Activated T-cell treated with anti-CD3 and anti-CD28 coated beads, Interleukin-2, amount 50 U/mL, for 72 hours (primary cell): ENCODE data around the gene KCNG2. TPM values are rescaled to one million over a fixed set of nuclear protein-coding genes. Genes with fewer than 3 reads are reported as not detected.

Experiments
- ATAC-seq, 2 donors: fragments of 150-1000 bp; cut with Tn5 transposase; replicated peaks in 1 of 2; 2 replicates each; pipeline ENCODE4 v1.10.0; 2021; ENCODE audit warnings: moderate library complexity in 2 of 2, mild to moderate bottlenecking in 1 of 2
- DNase-seq, 2 donors: peaks; one replicate each; pipeline ENCODE4 v3.0.0; 2021 to 2022; ENCODE audit warnings: mixed read lengths in 1 of 2
- H3K27ac Mint-ChIP-seq: one replicate; pipeline ENCODE4 v1.8.0; 2022; ENCODE audit warnings: mild to moderate bottlenecking, moderate library complexity, mixed read lengths
- H3K27me3 Mint-ChIP-seq: one replicate; pipeline ENCODE4 v1.8.0; 2022; ENCODE audit warnings: low read depth, mixed read lengths
- H3K36me3 Mint-ChIP-seq, 2 donors: one replicate each; pipeline ENCODE4 v1.8.0; 2022; ENCODE audit warnings: mixed read lengths in 2 of 2, mild to moderate bottlenecking in 1 of 2; ENCODE audit not compliant: insufficient read depth in 2 of 2
- H3K4me1 Mint-ChIP-seq: one replicate; pipeline ENCODE4 v1.8.0; 2022; ENCODE audit warnings: low read depth, mixed read lengths
- H3K4me3 Mint-ChIP-seq, 2 donors: one replicate each; pipeline ENCODE4 v1.8.0; 2022; ENCODE audit warnings: mild to moderate bottlenecking in 2 of 2, mixed read lengths in 2 of 2, moderate library complexity in 2 of 2
- H3K9me3 Mint-ChIP-seq, 2 donors: one replicate each; pipeline ENCODE4 v1.8.0; 2022; ENCODE audit warnings: mixed read lengths in 2 of 2
- total RNA-seq, 2 donors: library from RNA; stranded (reverse); gene quantifications; one replicate each; pipeline ENCODE4 v1.2.3, GENCODE V29; 2022

Gene KCNG2
- total RNA-seq, 2 donors from 2014 or later, result not detected

DNA sequence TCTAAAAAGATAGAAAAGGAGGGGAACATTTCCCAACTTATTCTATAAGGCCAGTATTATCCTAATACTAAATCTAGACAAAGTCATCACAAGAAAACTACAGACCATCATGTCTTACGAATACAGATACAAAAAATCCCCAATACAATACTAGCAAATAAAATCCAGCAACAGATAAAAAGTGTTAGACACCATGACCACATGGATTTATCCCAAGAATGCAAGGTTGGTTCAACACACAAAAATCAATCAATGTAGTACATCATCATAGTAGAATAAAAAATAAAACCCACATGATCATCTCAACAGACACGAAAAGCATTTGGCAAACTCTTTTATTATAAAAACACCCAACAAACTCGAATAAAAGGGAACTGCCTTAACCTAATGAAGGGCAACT lies 135.2 kb downstream of the KCNG2 start:
- Mint-ChIP-seq H3K36me3 (peaks cover 57 to 76% of the 10 kb centered on the region in 2 donors), H3K9me3 (peaks cover 25 to 33% of the 10 kb centered on the region in 2 donors), H3K4me1 (peaks cover 5% of the 10 kb centered on the region), H3K27ac (no peak overlapping the region), H3K4me3 (no peak overlapping the region), H3K27me3 (no peaks in the 10 kb centered on the region)
- ATAC-seq (no peak), DNase-seq (no peak)

DNA sequence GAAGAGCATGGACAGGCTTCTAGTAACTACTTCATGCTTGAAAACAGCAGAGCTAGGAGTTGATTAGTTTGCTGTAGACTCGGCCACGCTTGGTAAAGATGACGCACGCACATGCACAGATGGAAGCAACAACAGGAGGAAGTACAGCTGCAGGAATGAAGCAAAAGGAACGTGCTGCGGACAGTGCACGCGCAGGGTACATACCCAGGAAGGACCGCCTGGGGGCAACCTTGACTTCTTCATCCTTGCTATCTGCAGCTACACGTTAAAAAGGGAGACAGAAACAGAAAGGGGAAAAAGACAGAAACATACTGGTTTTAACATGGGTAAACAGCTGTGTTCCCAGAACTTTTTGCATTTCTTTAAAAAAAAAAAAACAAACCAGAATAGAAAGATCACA lies 136.0 kb downstream of the KCNG2 start:
- Mint-ChIP-seq H3K4me1 (peaks cover 3% of the 10 kb centered on the region), H3K36me3 (peaks cover 55 to 78% of the 10 kb centered on the region in 2 donors), H3K27me3 (no peaks in the 10 kb centered on the region), H3K4me3 (no peak overlapping the region), H3K27ac (no peak overlapping the region), H3K9me3 (peaks cover 25 to 33% of the 10 kb centered on the region in 2 donors)
- ATAC-seq (no peak), DNase-seq (no peak)

DNA sequence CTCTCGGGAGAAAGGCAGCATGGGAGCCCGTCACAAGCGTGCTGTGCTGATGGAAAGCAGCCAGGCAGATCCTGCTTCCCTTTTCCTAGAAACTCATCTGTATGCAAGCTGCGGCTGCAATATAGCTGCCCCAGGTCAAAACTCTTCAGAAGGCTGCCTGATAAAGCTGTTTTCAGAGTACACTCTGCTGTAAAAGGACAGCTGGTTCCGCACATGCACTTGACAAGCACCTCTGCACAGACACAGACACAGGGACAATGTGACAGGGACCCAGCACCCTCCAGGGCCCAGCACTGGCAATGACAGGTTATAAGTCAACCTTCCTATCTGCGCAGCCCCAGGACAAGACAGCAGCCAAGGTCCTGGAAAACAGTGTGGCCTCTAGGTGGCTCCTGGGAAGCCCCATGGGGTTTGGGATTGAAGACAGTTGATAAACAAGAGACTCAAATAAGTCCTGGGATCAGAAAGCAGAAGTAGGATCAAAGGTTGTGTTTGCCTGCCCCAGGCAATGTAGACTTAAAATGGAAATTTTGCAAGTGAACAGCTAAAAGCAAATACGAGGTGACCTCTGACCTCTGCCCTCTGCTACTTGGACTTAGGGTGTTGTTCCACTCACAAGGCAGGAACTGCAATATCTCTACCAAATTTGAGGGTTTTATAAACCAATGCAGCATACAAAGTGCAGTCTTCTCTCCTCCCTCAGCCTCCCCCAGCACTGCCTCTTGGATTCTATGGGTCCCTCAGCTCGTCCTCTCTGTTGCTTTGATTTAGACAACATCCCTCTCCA lies 136.8 kb downstream of the KCNG2 start:
- Mint-ChIP-seq H3K9me3 (peaks cover 21 to 29% of the 10 kb centered on the region in 2 donors), H3K36me3 (peaks cover 49 to 78% of the 10 kb centered on the region in 2 donors), H3K4me3 (no peak overlapping the region), H3K27me3 (no peaks in the 10 kb centered on the region), H3K27ac (no peak overlapping the region), H3K4me1 (no peaks in the 10 kb centered on the region)
- ATAC-seq, result no peak
- DNase-seq, result no peak

DNA sequence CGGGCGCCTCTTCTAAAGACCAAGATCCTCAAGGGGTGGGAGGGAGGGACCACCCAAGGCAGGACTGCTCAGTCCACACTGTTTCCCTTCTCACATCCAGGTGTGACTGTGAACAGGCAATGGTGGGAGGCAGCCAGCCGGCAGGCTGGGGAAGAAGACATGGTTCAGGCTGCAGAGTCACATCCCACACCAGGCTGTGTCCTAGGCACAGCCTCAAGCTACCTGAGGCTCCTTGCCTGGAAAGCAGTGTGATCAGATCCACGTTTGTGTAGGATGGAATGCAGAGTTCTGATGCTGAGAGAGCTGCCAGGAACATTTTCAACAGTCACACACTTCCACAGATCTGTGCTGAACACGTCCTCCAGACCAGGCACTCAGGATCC lies 137.4 kb downstream of the KCNG2 start:
- no peak overlapping the region for H3K4me3 Mint-ChIP-seq
- no peaks in the 10 kb centered on the region for H3K27me3 Mint-ChIP-seq
- H3K4me1 Mint-ChIP-seq, result no peaks in the 10 kb centered on the region
- peaks cover 17 to 24% of the 10 kb centered on the region in 2 donors for H3K9me3 Mint-ChIP-seq
- no peak overlapping the region for H3K27ac Mint-ChIP-seq
- peaks cover 47 to 75% of the 10 kb centered on the region in 2 donors for H3K36me3 Mint-ChIP-seq
- DNase-seq, result no peak
- no peak for ATAC-seq

DNA sequence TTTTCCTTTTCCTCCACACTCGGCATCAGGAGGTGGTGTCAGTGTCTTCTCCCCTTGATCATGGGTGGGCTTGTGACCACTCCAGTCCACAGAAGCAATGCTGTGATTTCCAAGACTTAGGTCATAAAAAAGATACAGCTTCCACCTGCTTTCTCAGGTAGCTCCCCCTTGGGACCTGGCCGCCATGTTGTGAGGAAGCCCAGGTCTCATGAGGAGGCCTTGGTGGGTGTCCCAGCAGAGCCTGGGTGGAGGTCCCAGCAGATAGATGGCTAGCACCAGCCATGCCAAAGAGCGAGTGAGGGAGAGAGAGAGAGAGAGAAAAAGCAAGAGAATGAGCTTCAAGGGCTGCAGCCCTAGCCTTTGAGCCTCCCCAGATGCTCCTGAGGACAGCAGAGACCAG lies 137.8 kb downstream of the KCNG2 start:
- no peak for DNase-seq
- no peak overlapping the region for H3K4me3 Mint-ChIP-seq
- peaks cover 16 to 23% of the 10 kb centered on the region in 2 donors for H3K9me3 Mint-ChIP-seq
- H3K36me3 Mint-ChIP-seq, result peaks cover 46 to 72% of the 10 kb centered on the region in 2 donors
- H3K27me3 Mint-ChIP-seq, result no peaks in the 10 kb centered on the region
- no peak for ATAC-seq
- H3K4me1 Mint-ChIP-seq, result no peaks in the 10 kb centered on the region
- H3K27ac Mint-ChIP-seq, result no peak overlapping the region

DNA sequence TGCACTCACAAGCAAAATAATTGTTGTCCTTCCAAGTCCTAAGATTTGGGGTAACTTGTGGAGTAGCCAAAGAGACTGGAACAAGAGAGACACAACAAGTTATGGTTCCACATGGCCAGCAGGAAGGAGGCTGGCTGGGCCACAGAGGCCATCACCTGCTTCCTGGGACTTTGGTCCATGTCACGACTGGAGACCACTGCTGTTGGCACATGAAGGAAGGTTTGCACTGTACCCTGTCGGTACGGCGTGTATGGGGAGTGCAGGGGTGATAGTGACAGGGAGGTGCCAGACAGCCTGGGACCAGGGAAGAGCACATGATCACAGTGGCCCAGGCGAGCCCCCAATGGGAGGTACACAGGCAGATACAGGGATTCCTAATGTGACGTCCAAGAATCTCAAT lies 138.2 kb downstream of the KCNG2 start:
- H3K27ac Mint-ChIP-seq, result no peak overlapping the region
- peaks cover 16 to 23% of the 10 kb centered on the region in 2 donors for H3K9me3 Mint-ChIP-seq
- DNase-seq (no peak), ATAC-seq (no peak)
- H3K27me3 Mint-ChIP-seq, result no peaks in the 10 kb centered on the region
- H3K4me3 Mint-ChIP-seq, result no peak overlapping the region
- H3K4me1 Mint-ChIP-seq, result no peaks in the 10 kb centered on the region
- H3K36me3 Mint-ChIP-seq, result peaks cover 46 to 72% of the 10 kb centered on the region in 2 donors

DNA sequence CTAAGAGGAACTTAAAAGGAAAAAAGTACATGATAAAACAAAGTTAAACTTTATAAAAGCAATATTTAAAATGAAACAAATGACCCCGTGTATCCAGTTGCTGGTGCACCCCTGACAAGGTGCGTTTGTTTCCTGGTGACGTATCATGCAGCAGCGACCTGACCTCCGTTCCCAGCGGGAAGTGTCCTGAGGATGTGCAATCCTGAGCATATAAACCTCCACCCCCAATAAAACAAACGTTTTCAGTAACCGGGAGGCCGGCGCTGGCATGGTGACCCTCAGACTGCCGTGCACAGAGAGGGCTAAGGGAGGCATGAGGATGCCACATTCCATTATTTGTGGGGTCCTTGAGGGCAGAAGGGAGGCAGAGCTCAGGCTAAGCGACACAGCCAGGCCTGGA lies 138.9 kb downstream of the KCNG2 start:
- H3K27ac Mint-ChIP-seq, result no peak overlapping the region
- peaks cover 43 to 66% of the 10 kb centered on the region in 2 donors for H3K36me3 Mint-ChIP-seq
- H3K27me3 Mint-ChIP-seq, result no peaks in the 10 kb centered on the region
- no peak overlapping the region for H3K4me3 Mint-ChIP-seq
- H3K9me3 Mint-ChIP-seq, result peaks cover 12 to 23% of the 10 kb centered on the region in 2 donors
- ATAC-seq (no peak), DNase-seq (no peak)
- no peaks in the 10 kb centered on the region for H3K4me1 Mint-ChIP-seq

DNA sequence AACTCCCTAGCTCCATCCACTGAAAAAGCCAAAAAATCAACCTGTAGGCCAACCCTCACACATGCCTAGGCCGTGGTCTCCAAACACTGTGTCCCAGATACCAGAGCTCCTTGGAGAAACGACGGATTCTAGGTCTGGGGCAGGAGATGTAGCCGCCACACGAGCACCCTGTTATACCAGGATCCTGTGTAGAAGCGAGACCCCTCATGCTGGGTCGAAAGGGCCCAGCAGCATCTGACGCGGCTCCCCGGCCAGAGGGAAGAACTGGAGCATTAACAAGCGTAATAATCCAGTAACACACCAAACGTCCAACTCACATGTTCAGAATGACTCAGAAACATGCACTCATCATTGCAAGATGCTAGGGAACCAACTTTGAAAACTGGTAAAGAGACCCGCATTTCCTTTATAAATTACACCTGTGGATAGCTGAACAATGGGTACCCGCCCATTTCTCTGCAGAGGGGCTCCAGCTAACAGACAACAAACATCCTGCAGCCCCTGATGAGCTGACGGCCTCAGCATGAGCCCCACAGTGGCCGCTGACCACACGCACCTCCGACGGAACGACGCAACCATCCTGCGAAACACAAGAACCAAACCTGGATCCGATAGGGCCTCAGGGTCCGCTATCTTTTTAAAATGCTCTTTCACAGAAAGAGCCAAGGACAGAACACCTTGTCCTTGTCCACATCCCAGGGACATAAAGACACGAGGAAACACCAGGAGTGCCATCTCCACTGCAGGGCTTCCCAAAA lies 139.5 kb downstream of the KCNG2 start:
- Mint-ChIP-seq H3K36me3 (peaks cover 40 to 67% of the 10 kb centered on the region in 2 donors), H3K9me3 (peaks cover 12 to 19% of the 10 kb centered on the region in 2 donors), H3K27ac (no peak overlapping the region), H3K4me1 (no peaks in the 10 kb centered on the region), H3K27me3 (no peaks in the 10 kb centered on the region), H3K4me3 (no peak overlapping the region)
- ATAC-seq (no peak), DNase-seq (no peak)

DNA sequence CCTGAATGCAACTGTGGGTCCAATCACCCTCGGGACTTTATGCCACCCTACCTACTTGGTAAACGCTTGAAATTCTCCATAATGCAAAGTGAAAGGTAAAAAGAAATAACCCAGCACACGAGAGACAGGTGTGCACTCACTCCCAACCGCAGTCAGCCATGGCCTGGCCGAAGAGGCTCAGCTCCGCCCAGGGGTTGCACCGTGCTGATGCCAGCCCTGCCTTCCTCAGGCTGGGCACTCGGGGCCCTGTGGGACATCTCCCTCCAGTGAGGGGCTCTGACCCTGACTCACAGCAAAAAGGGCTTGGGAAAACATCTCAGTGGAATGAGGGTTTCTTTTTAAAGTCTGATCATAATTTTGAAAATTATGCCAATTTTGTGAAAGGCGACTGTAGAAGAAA lies 140.5 kb downstream of the KCNG2 start:
- Mint-ChIP-seq H3K36me3 (peaks cover 32 to 61% of the 10 kb centered on the region in 2 donors), H3K27me3 (no peaks in the 10 kb centered on the region), H3K27ac (no peak overlapping the region), H3K9me3 (peaks cover 8 to 12% of the 10 kb centered on the region in 2 donors), H3K4me1 (no peaks in the 10 kb centered on the region), H3K4me3 (no peak overlapping the region)
- ATAC-seq, result no peak
- no peak for DNase-seq

DNA sequence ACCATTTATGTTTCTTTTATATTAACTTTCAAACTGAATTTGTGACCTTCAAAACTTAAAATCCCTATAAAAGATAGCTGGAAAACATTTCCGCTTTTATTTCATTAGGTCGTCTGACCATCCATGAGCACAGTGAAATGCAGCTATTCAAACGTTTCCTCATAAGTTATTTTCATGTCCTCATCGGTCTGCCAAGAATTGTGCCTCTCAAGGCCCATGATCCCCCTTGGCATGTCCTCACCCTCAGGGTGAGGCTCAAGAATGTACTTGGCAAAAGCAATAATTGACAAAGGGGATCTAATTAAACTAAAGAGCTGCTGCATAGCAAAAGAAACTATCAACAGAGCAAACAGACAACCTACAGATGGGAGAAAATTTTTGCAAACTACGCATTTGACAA lies 141.4 kb downstream of the KCNG2 start:
- peaks cover 4 to 9% of the 10 kb centered on the region in 2 donors for H3K9me3 Mint-ChIP-seq
- peaks cover 29 to 52% of the 10 kb centered on the region in 2 donors for H3K36me3 Mint-ChIP-seq
- peaks cover 2% of the 10 kb centered on the region for H3K4me1 Mint-ChIP-seq
- no peak overlapping the region for H3K4me3 Mint-ChIP-seq
- H3K27me3 Mint-ChIP-seq, result no peaks in the 10 kb centered on the region
- DNase-seq (no peak), ATAC-seq (no peak)
- no peak overlapping the region for H3K27ac Mint-ChIP-seq

DNA sequence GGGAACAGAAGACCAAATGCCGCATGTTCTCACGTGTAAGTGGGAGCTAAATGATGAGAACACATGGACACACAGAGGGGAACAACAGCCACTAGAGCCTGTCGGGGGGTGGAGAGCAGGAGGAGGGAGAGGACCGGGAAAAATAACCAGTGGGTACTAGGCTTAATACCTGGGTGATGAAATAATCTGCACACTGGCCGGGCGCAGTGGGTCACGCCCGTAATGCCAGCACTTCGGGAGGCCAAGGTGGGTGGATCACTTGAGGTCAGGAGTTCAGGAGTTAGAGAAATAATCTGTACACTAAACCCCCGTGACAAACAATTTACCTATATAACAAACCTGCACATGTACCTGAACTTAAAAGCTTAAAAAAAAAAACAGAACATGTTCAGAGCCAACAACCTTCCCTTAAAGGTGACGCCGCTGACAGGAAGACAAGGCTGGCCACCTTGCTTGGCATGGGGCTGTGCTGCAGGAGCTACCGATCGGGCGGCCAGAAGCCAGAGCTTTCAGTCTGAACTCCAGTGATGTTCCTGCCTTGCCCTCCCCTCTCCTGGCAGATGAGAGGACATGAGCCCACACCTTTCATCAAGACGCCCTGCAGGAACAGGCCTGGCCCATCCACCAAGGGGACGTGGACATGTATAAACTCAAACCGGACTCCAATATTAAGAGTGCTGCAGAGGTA lies 142.5 kb downstream of the KCNG2 start:
- DNase-seq, result no peak
- H3K9me3 Mint-ChIP-seq, result peaks cover 3 to 6% of the 10 kb centered on the region in 2 donors
- H3K27ac Mint-ChIP-seq, result no peak overlapping the region
- H3K27me3 Mint-ChIP-seq, result no peaks in the 10 kb centered on the region
- H3K4me1 Mint-ChIP-seq, result peaks cover 14% of the 10 kb centered on the region
- no peak overlapping the region for H3K4me3 Mint-ChIP-seq
- H3K36me3 Mint-ChIP-seq, result peaks cover 20 to 46% of the 10 kb centered on the region in 2 donors
- no peak for ATAC-seq

DNA sequence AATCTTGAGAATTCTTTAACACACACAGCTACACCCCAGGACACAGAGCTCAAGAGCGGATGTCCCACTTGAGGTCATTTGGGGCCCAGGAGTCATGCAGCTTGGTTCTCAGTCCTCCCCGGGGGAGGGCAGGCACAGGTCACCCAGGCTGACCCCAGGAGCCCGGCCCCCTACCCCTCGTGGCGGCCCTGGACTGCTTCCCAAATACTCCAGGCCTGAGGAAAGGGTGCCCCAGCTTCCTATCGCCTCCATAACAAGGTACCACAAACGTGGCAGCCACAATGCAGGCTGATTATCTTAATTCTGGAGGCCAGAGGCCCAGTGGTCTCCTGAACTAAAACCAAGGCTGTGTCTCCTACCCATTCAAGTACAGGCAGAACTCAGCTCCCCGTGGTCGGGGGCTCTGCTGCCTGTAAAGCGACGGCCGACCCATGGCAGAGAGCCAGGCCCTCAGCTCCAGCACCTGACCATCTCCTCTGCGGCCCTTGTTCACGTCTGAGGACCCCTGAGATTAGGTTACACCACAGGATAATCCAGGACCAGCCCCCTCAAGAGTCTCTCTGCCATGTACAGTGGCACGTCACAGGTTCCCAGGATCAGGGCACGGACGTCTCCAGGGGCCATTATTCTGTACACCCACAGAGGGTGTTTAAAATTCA lies 143.2 kb downstream of the KCNG2 start:
- no peak for DNase-seq
- H3K4me3 Mint-ChIP-seq, result no peak overlapping the region
- no peak overlapping the region for H3K27ac Mint-ChIP-seq
- H3K4me1 Mint-ChIP-seq, result peaks cover 18% of the 10 kb centered on the region
- H3K9me3 Mint-ChIP-seq, result peaks cover 0 to 2% of the 10 kb centered on the region in 2 donors
- H3K36me3 Mint-ChIP-seq, result peaks cover 15 to 40% of the 10 kb centered on the region in 2 donors
- no peak for ATAC-seq
- no peaks in the 10 kb centered on the region for H3K27me3 Mint-ChIP-seq
